HG03280 (cell line): Measurements from ENCODE around the gene PKD1.

Experiments used
- ATAC-seq: cut with Tn5 transposase; IDR thresholded peaks from one replicate; pipeline ENCODE4 v1.9.1; 2021; ENCODE audit warnings: mild to moderate bottlenecking, moderate library complexity; ENCODE audit not compliant: unreplicated experiment

PKD1 gene

GRCh38 chr16:2056077-2056476 lies 79.6 kb downstream of the PKD1 start:
- ATAC-seq = no peak

- no peak for ATAC-seq
Measured at GRCh38 chr16:2054543-2055245, 81.0 kb downstream of the PKD1 start.

- no peak for ATAC-seq
Measured at GRCh38 chr16:2053897-2054296, 81.8 kb downstream of the PKD1 start.

GRCh38 chr16:2053211-2053610 lies 82.5 kb downstream of the PKD1 start:
- ATAC-seq = no peak

DNA sequence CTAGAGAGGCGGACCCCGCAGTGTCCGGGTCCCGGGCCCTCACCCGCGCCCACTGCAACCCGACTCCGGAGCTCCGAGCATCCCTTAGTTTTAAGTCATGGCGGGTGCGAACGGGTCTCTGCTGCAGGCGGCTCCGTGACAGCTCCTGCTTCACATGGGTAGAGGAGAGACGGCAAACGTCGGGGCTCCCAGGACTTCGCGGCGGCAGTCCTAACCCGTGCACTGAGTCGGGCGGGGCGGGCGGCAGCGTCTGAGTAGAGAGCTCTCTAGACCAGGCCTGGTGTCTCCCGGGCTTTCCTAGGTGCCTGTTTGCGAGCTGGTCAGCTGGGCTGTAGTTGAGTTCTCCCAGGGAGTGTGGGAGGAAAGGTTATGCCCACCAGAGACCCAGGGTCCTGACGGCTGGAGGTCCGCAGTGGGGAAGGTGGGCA lies 87.6 kb downstream of the PKD1 start:
- ATAC-seq = no peak

GRCh38 chr16:2047330-2048115 lies 88.2 kb downstream of the PKD1 start, which contains the start of the genes NTHL1 and TSC2:
Gene NTHL1, minus strand, starts transcription at chr16:2047834. Its CDS starts 11 bp downstream, at chr16:2047823.
Gene TSC2, plus strand, starts transcription at chr16:2047985. Its CDS starts 631 bp downstream, at chr16:2048616.
- ATAC-seq = peak; percentile 95

- no peak for ATAC-seq
Measured at GRCh38 chr16:2046893-2047329, 88.8 kb downstream of the PKD1 start.

- no peak for ATAC-seq
Measured at GRCh38 chr16:2045965-2046892, 89.5 kb downstream of the PKD1 start.

GRCh38 chr16:2044541-2044940 lies 91.2 kb downstream of the PKD1 start:
- no peak for ATAC-seq

DNA sequence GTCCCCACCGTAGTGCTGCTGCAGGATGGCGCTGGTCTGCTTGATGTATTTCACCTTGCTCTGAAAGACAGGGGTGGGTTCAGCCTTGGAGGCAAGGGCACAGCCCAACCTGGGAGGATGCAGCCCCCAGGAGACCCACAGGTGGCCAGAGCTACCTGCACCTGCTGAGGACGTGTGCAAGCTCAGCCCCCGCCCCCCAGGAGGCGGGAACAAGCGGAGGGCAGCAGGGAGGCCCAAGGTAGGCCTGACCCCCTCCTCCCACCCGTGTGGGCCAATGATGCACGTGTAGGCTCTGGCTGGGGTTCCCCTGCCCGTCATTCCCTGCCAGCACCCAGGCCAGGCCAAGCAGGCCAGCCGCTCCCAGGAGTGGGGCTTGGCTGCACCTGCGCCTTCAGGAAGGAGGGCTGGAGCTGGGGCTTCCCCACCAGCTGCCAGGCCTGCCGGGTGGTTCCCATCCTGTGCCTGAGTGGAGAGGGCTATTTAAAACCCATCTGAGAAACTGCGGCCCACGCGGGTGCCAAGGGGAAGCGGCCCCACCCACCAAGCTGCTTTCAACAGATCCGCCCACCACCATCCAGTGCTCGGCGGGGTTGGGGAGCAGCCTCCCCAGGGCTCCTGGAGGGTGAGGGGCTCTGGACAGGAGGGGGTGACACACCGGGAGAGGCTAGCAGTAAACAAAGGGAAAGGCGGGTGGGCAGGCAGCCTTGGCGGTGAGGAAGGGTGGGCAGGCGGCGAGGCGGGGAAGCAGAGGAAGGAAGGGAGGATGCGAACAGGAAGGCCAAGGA lies 91.8 kb downstream of the PKD1 start:
- ATAC-seq = no peak

GRCh38 chr16:2042986-2043666 lies 92.6 kb downstream of the PKD1 start:
- ATAC-seq = no peak

- ATAC-seq = no peak
Measured at GRCh38 chr16:2042171-2042985, 93.3 kb downstream of the PKD1 start.

- ATAC-seq = no peak
Measured at GRCh38 chr16:2040787-2041522, 94.7 kb downstream of the PKD1 start.

- no peak for ATAC-seq
Measured at GRCh38 chr16:2040041-2040786, 95.5 kb downstream of the PKD1 start.

- no peak for ATAC-seq
Measured at GRCh38 chr16:2039274-2040031, 96.2 kb downstream of the PKD1 start.
